CD4-positive, CD25-positive, alpha-beta regulatory T cell (primary cell): ENCODE measurements around the gene CXCR5. TPM values are rescaled to one million over a fixed set of nuclear protein-coding genes. Genes with fewer than 3 reads are reported as not detected.
A peak's percentile ranks its signal among the peaks of the same experiment; 100 is the strongest.

Experiments
- ATAC-seq, 2 donors: fragments of 150-1000 bp; cut with Tn5 transposase; one replicate each; pipeline ENCODE4 v1.10.0; 2021; ENCODE audit warnings: low read depth in 2 of 2, moderate number of reproducible peaks in 2 of 2, moderate library complexity in 1 of 2
- DNase-seq, 3 donors: peaks; one replicate each; pipeline versions ENCODE4 v3.0.0 to v3.0.0-alpha.2; 2012 to 2022; ENCODE audit warnings: mixed read lengths in 1 of 3
- H3K27ac ChIP-seq: one replicate; pipeline ENCODE4 v1.7.0; 2013; ENCODE audit warnings: mild to moderate bottlenecking, low read length; ENCODE audit not compliant: insufficient read depth, poor library complexity, severe bottlenecking
- H3K27me3 ChIP-seq: one replicate; pipeline ENCODE4 v1.7.0; 2013; ENCODE audit warnings: low read length; ENCODE audit not compliant: control insufficient read depth, insufficient read depth
- H3K36me3 ChIP-seq: one replicate; pipeline ENCODE4 v1.7.0; 2013; ENCODE audit warnings: mild to moderate bottlenecking, low read length, moderate library complexity; ENCODE audit not compliant: control insufficient read depth, insufficient read depth
- H3K4me1 ChIP-seq: 2 replicates; pipeline ENCODE4 v1.7.0; 2013; ENCODE audit warnings: mild to moderate bottlenecking, low read length; ENCODE audit not compliant: insufficient read depth, control insufficient read depth, poor library complexity, severe bottlenecking
- H3K4me3 ChIP-seq: one replicate; pipeline ENCODE4 v1.7.0; 2013; ENCODE audit warnings: low read depth, mild to moderate bottlenecking, low read length, moderate library complexity
- H3K9me3 ChIP-seq, 2 experiments: 1 replicate in 1 of 2; 2 replicates in 1 of 2; pipeline ENCODE4 v1.7.0; 2013; ENCODE audit warnings: low read length in 2 of 2, mild to moderate bottlenecking in 1 of 2, moderate library complexity in 1 of 2; ENCODE audit not compliant: control insufficient read depth in 2 of 2
- H3K27ac Mint-ChIP-seq, 3 donors: one replicate each; pipeline ENCODE4 v1.8.0; 2020 to 2022; ENCODE audit warnings: mild to moderate bottlenecking in 3 of 3, mixed read lengths in 3 of 3, moderate library complexity in 2 of 3
- H3K27me3 Mint-ChIP-seq: one replicate; pipeline ENCODE4 v1.8.0; 2022; ENCODE audit warnings: mild to moderate bottlenecking, mixed read lengths
- H3K36me3 Mint-ChIP-seq: one replicate; pipeline ENCODE4 v1.8.0; 2020; ENCODE audit warnings: mixed read lengths
- H3K4me1 Mint-ChIP-seq, 4 donors: one replicate each; pipeline ENCODE4 v1.8.0; 2020 to 2022; ENCODE audit warnings: mixed read lengths in 4 of 4, mild to moderate bottlenecking in 1 of 4
- H3K4me3 Mint-ChIP-seq, 4 donors: one replicate each; pipeline ENCODE4 v1.8.0; 2020 to 2022; ENCODE audit warnings: mild to moderate bottlenecking in 4 of 4, mixed read lengths in 4 of 4, moderate library complexity in 3 of 4
- H3K9me3 Mint-ChIP-seq, 7 donors: one replicate each; pipeline ENCODE4 v1.8.0; 2020 to 2022; ENCODE audit warnings: mixed read lengths in 7 of 7, mild to moderate bottlenecking in 3 of 7, moderate library complexity in 2 of 7
- polyA plus RNA-seq, 4 donors: library from polyadenylated mRNA; unstranded; fragments of 300-500 nt; fragmentation: Illumina TruSeq; gene quantifications; one replicate each; pipeline ENCODE4 v1.2.3, GENCODE V29; 2021
- total RNA-seq: library from RNA; stranded (reverse); gene quantifications from one replicate; pipeline ENCODE4 v1.2.3, GENCODE V29; 2022

Gene CXCR5
- total and polyA plus RNA-seq, 5 donors from 2014 or later = 3.3 to 10.7 (median 4.8) TPM

DNA sequence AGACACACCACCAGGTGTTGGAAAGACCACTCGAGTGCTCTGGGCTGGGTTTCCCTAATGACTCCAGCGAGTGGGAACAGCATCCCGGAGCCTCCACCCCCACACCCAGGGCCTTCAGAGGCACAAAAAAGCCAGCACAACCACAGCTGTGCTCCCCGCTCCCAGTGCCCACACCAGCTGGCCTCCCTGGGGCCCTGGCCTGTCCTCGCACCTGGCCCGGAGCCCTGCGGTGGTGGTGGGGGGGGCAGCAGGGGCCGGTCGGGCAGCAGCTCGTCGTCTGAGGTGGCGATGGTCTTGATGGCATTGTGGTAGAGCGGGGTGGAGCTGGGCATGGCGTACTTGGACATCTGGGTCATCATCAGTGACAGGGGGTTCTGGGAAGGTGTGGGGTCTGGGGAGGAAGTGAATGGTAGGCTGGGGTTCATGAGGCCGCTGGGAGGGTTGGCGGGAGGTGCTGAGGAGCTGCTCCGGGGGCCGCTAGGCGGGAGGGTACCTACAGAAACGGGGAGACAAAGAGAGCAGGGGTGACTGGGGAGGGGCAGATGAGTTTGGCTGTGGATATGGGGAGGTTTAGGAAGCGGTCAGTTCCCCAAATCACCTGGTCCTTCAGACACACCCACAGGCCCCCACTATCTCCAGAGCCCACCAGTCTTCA is 16.1 kb downstream of the CXCR5 start:
- Histone ChIP-seq H3K4me3 (no peak overlapping the region), H3K27me3 (no peaks in the 10 kb centered on the region), H3K27ac (no peak overlapping the region), H3K36me3 (peaks cover 54% of the 10 kb centered on the region), H3K4me1 (peaks cover 30% of the 10 kb centered on the region), H3K9me3 (no peaks in the 10 kb centered on the region)
- ATAC-seq (no peak), DNase-seq (no peak)
- Mint-ChIP-seq H3K27me3 (no peaks in the 10 kb centered on the region), H3K27ac (no peak overlapping the region), H3K4me1 (peaks cover 11 to 51% (median 20%) of the 10 kb centered on the region in 4 donors), H3K9me3 (peaks cover 0 to 1% (median 0%) of the 10 kb centered on the region in 7 donors), H3K36me3 (peaks cover 13% of the 10 kb centered on the region), H3K4me3 (no peak overlapping the region)

DNA sequence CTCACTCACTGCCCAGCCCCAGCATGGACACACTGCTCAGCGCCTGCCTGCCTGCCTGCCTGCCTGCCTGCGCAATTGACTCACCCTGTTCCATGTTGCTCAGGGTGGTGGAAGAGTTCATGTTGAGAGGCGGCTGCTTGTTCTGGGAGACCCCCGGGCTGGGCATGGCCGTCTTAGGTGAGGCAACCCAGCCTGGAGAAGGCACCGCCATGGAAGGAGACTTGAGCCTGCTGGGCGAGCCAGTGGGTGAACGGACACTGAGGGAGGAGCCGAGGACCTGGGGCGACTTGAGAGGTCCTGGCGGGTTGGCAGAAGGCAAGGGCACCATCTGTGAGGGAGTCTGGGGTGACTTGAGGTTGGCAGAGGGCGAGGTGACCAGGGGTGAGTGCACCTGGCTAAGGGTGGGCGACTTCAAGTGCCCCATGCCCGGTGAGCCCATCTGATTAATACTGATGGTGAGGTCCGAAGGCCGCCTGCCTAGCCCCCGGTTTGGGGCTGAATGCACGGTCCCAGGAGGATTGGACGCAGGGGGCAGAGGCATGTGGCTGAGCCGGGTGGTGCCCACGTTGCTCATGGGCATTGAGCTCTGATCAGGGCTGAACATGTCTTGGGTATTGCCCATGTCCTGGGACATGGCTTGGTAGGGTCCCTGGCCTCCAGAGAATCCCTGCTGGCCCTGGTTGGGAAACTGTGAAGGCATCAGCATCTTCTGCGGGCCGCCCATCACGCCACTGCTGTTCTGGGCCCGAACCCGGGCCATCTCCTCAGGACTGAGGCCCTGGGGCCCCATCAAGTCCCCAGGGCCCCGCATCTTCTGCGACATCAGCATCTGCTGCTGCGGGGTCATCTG is 17.1 kb downstream of the CXCR5 start:
- H3K9me3 ChIP-seq = no peaks in the 10 kb centered on the region
- ATAC-seq (no peak), DNase-seq (no peak)
- H3K27me3 ChIP-seq = no peaks in the 10 kb centered on the region
- Mint-ChIP-seq H3K36me3 (peaks cover 10% of the 10 kb centered on the region), H3K4me1 (peaks cover 4 to 42% (median 12%) of the 10 kb centered on the region in 4 donors), H3K27ac (peak overlapping the region in 2 of 3 donors; percentile 71 to 90), H3K27me3 (no peaks in the 10 kb centered on the region), H3K9me3 (peaks cover 0 to 1% (median 0%) of the 10 kb centered on the region in 7 donors), H3K4me3 (no peak overlapping the region)
- peaks cover 20% of the 10 kb centered on the region for H3K4me1 ChIP-seq
- peaks cover 60% of the 10 kb centered on the region for H3K36me3 ChIP-seq
- H3K4me3 ChIP-seq = no peak overlapping the region
- no peak overlapping the region for H3K27ac ChIP-seq

DNA sequence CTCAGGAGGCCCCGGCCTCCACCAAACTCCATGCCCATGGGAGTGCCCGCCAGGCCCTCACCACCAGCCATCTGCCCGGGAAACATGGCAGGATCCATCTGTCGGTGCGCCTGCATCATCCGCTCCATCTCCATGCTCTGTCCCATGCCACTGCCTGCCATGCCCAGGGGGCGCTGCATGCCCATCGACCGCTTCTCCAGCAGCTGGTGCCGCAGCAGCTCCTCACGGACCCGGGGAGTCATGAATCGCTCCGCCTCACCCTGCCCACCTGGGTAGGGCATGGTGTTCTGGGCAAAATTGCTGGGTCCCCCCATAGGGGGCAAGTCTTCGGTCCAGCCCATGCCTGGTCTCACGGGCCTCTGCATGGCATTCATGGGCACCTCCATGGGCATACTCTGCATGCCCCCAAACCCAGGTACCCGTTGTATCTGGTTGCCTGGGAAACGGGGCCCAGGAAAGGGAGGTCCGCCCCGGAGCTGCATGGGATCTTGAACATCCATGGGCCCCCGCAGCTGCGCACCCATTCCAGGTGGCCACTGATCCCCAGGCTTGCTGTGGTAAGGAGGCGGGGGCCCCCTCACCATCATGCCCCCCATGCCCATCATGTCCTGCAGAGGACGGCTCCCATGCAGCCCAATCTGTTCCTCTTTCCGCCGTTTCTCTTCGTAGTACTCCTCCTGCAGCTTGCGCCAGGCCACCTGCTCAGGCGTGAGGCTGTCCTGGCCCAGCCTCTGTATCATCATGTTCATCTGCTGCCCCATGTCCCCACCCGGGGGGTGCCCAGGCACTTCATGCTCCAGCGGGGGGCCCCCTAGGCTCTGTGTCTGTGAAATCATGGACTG is 18.0 kb downstream of the CXCR5 start:
- Mint-ChIP-seq H3K27ac (peak overlapping the region in 1 of 3 donors; percentile 15), H3K36me3 (peaks cover 17% of the 10 kb centered on the region), H3K9me3 (peaks cover 0 to 1% (median 0%) of the 10 kb centered on the region in 7 donors), H3K4me1 (peaks cover 0 to 40% (median 10%) of the 10 kb centered on the region in 4 donors), H3K4me3 (peak overlapping the region in 1 of 4 donors; percentile 38), H3K27me3 (no peaks in the 10 kb centered on the region)
- Histone ChIP-seq H3K4me1 (peaks cover 11% of the 10 kb centered on the region), H3K36me3 (peaks cover 70% of the 10 kb centered on the region), H3K27ac (no peak overlapping the region), H3K27me3 (no peaks in the 10 kb centered on the region), H3K9me3 (no peaks in the 10 kb centered on the region), H3K4me3 (no peak overlapping the region)
- DNase-seq (no peak), ATAC-seq (no peak)

DNA sequence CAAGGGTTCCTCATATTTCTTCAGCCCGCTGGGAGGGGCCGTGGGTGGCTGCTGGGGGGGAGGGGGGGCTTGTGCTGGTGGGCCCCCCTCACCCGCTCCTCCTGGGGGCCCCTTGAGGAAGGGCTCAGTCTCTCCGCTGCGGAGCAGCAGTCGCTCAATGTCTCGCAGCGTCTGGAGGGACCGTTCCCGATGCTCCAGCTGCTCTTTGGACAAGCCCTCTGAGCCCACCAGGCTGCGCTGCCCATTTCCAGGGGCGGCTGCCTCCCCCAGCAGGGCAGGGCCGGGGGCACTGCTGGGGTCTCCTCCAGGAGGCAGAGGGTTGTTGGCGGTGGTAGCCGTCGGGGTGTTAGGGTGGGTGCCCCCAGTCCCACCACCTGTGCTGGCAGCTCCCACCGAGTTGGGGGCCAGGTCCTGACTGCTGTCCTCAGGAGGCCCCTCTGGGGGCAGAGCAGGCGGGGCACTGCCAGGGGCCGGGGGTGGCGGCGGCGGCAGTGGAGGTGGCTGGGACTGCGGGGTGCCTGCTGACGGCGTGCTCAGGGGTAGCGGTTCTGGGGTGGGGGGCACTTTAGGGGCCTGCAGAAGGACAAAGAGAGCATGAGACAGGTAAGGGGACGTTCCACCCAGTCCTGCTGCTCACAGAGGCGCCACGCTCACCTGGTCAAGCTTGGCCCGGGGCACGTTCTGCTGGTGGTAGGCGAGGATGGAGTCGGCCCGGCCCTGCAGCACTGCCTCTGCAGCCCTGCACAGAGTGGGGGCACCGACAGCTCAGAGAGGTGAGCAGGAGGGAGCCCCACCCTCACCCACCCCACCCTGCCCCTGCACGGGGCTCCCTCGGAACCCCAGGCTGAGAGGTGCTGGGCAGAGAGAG is 18.9 kb downstream of the CXCR5 start:
- Histone ChIP-seq H3K27ac (no peak overlapping the region), H3K36me3 (peaks cover 72% of the 10 kb centered on the region), H3K9me3 (no peaks in the 10 kb centered on the region), H3K27me3 (no peaks in the 10 kb centered on the region), H3K4me1 (peaks cover 9% of the 10 kb centered on the region), H3K4me3 (no peak overlapping the region)
- Mint-ChIP-seq H3K27me3 (no peaks in the 10 kb centered on the region), H3K36me3 (peaks cover 25% of the 10 kb centered on the region), H3K4me3 (no peak overlapping the region), H3K9me3 (no peaks in the 10 kb centered on the region), H3K27ac (no peak overlapping the region), H3K4me1 (peaks cover 0 to 40% (median 11%) of the 10 kb centered on the region in 4 donors)
- DNase-seq = no peak
- no peak for ATAC-seq

DNA sequence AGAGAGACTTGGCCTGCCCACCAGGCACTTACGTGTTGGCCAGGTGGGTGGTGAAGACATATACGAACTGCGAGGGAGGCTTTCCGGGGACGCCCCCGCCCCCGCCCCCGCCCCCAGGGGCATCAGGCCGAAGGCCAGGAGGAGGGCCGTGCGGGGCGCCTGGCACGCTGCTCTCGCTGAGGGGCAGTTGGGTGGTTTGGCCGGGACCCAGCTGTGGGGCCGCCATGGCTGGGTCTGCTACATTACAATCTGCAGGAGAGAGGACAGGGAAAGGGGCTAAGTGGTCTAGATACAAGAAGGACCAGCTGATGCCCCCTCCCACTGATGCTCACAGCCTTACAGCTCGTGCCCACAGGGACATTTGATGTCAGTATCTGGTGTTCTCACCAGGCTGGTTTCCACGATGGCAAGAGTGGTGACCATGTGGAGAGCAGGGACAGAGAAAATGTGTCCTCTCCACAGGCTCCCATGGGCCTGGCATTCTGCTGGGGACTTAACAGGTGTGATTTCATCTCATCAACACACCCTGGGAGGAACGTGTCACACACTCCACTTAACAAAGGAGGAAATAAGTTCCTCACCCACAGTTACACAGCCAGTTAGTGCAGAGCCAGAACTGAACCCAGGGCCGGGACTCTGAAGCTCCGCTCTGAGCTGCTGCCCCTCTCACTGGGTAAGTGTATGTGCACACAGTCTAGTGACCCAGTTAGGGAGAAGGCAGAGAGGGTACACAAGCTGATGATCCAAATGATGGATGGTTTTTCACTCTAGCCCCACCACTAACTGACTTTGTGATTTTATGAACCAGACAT is 19.7 kb downstream of the CXCR5 start:
- Histone ChIP-seq H3K4me1 (peaks cover 11% of the 10 kb centered on the region), H3K4me3 (no peak overlapping the region), H3K27me3 (no peaks in the 10 kb centered on the region), H3K27ac (no peak overlapping the region), H3K9me3 (no peaks in the 10 kb centered on the region), H3K36me3 (peaks cover 75% of the 10 kb centered on the region)
- H3K36me3 Mint-ChIP-seq = peaks cover 26% of the 10 kb centered on the region
- no peak overlapping the region for H3K4me3 Mint-ChIP-seq
- peaks cover 0 to 43% (median 13%) of the 10 kb centered on the region in 4 donors for H3K4me1 Mint-ChIP-seq
- ATAC-seq = no peak
- H3K9me3 Mint-ChIP-seq = no peaks in the 10 kb centered on the region
- H3K27ac Mint-ChIP-seq = no peak overlapping the region
- no peak for DNase-seq
- H3K27me3 Mint-ChIP-seq = no peaks in the 10 kb centered on the region

DNA sequence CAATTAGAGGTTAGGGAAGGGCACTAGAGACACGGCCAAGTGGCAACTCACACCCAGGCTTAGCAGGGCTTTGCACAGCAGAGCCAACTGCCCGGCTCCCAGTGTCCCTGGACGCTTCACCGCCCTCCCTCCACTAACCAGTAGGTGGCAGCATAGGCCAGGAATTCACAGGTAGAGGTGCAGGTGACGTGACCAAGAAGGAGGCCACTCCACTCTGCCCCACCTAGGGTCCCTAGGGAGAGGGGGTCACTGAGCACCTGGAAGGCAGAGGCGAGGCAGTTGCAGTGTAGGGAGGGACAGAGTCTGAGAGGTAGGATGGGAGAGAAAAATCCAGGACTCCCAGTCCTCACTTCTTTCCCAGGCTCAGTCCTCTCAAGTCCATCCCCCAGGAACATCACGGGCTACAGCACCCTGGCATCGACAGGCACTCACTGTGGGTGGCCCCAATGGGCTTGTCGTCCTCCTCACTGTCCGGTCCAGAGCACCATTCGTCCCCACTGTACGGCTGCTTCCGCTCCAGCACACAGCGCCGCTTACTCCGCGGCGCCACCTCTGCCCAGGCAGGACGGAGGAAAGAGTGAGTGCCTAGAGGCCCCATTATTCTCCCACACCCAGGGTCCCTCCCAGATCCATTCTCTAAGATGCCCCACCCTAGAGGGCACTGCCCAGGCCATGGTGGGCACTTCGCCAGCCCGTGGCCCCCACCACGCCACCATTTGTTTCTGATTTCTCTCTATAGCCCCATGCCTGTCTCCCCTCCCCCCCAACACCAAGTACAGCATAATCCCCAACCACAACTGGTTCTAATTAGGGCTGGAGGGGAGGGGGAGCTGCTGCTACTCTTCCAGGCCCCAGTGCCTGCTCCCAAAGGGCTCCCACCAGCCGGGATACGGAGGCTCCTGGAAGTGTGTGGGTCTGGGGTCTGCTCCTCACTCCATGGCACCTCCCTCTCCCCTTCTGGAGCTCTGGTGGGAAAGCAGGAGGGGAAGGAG is 23.7 kb downstream of the CXCR5 start:
- H3K27ac ChIP-seq = peak overlapping the region; percentile 59
- H3K4me1 ChIP-seq = peaks cover 50% of the 10 kb centered on the region
- H3K36me3 ChIP-seq = peaks cover 46% of the 10 kb centered on the region
- H3K4me1 Mint-ChIP-seq = peaks cover 0 to 61% (median 28%) of the 10 kb centered on the region in 4 donors
- peaks cover 23% of the 10 kb centered on the region for H3K36me3 Mint-ChIP-seq
- no peaks in the 10 kb centered on the region for H3K27me3 ChIP-seq
- DNase-seq (peak; percentile 77 to 84 (median 83)), ATAC-seq (peak; percentile 67 to 74)
- peak overlapping the region; percentile 37 to 65 (median 60) for H3K4me3 Mint-ChIP-seq
- no peak overlapping the region for H3K4me3 ChIP-seq
- no peaks in the 10 kb centered on the region for H3K27me3 Mint-ChIP-seq
- no peaks in the 10 kb centered on the region for H3K9me3 ChIP-seq
- H3K27ac Mint-ChIP-seq = peak overlapping the region; percentile 88 to 97 (median 96)
- peaks cover 0 to 2% (median 0%) of the 10 kb centered on the region in 7 donors for H3K9me3 Mint-ChIP-seq
